ENCODE data around the gene CCDC12. TPM values are rescaled to one million over a fixed set of nuclear protein-coding genes. Genes with fewer than 3 reads are reported as not detected.

Gene CCDC12
- total RNA-seq, 4 donors from 2014 or later = 55.5 to 87.5 (median 67.5) TPM

GRCh38 chr3:46922871-46923558 is 53.5 kb downstream of the CCDC12 start:
- Histone ChIP-seq H3K4me3 (no peak overlapping the region), H3K27me3 (no peaks in the 10 kb centered on the region), H3K27ac (peak overlapping the region in 2 of 4 donors; percentile 86 to 94), H3K36me3 (peaks cover 31 to 91% (median 48%) of the 10 kb centered on the region in 3 donors), H3K4me1 (peaks cover 20 to 47% (median 32%) of the 10 kb centered on the region in 3 donors), H3K9me3 (no peaks in the 10 kb centered on the region)
- no peak for TF ChIP-seq POLR2A (IDR thresholded peaks at IDR 0.05)
- no peak for TF ChIP-seq CTCF (IDR thresholded peaks at IDR 0.05)
- intact Hi-C loops (cut with DNase I) = loop anchor here (5.0 kb wide), 1 partner anchor 74 kb away; no protein-coding TSS in a partner anchor
- DNase-seq = no peak
- WGBS, 2 donors = 86 to 88% methylated on average over 14 to 15 of the region's 16 CpGs

DNA sequence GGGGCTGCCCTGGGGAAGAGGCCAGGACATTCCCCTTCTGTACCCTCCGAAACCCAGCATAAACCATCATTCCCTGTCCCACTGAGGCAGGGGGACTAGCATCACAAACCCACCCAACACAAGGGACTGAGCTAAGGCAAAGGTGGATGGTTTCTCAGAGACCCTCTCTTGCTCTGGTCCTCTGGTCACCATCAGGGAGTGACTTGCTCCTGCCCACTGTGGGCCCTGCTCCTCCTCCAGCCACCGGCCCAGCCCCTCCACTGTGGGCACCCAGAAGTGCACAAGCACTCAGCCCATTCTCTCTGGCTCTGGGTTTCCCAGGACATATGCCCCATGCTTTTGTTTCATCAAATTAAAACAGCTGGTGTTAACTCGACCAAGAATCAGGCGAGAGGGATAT is 54.1 kb downstream of the CCDC12 start:
- no peak for DNase-seq
- 80 to 86% methylated on average over 1 to 2 of the region's 4 CpGs for WGBS, 2 donors
- no peak for TF ChIP-seq CTCF (IDR thresholded peaks at IDR 0.05)
- no peaks in the 10 kb centered on the region for H3K27me3 ChIP-seq
- peaks cover 14 to 42% (median 26%) of the 10 kb centered on the region in 3 donors for H3K4me1 ChIP-seq
- no peak overlapping the region for H3K27ac ChIP-seq
- H3K4me3 ChIP-seq = no peak overlapping the region
- H3K9me3 ChIP-seq = no peaks in the 10 kb centered on the region
- intact Hi-C loops (cut with DNase I) = loop anchor here (5.0 kb wide), 1 partner anchor 75 kb away; no protein-coding TSS in a partner anchor
- peaks cover 31 to 96% (median 48%) of the 10 kb centered on the region in 3 donors for H3K36me3 ChIP-seq

DNA sequence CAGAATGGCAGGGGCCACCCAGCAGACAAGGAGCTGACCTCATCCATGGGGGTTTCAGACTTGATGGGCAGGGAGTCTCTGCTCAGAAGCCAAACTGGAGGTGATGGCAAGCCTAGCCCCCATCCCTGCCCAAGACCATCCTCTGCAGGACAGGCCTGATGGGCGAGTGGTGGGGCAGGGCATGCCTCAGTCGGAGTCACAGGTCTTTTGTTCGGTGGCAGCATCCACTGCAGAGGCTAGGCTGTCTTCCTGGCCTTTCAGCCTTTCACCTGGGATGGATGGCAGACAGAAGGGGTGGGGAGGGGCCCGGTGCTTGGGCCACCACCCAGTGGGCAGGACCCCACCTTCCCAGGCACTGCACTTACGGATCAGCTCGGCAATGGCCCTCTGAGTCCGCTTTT is 54.7 kb downstream of the CCDC12 start:
- H3K4me1 ChIP-seq = peaks cover 8 to 36% (median 21%) of the 10 kb centered on the region in 3 donors
- no peaks in the 10 kb centered on the region for H3K9me3 ChIP-seq
- H3K27ac ChIP-seq = no peak overlapping the region
- no peaks in the 10 kb centered on the region for H3K27me3 ChIP-seq
- 80 to 100% methylated on average over 1 to 3 of the region's 7 CpGs for WGBS, 2 donors
- intact Hi-C loops (cut with DNase I) = loop anchor here (5.0 kb wide), 1 partner anchor 75 kb away; no protein-coding TSS in a partner anchor
- no peak overlapping the region for H3K4me3 ChIP-seq
- TF ChIP-seq POLR2A (IDR thresholded peaks at IDR 0.05) = no peak
- TF ChIP-seq CTCF (IDR thresholded peaks at IDR 0.05) = no peak
- H3K36me3 ChIP-seq = peaks cover 31 to 100% (median 48%) of the 10 kb centered on the region in 3 donors
- no peak for DNase-seq

GRCh38 chr3:46921041-46921440 is 55.5 kb downstream of the CCDC12 start:
- no peak for DNase-seq
- 86 to 91% methylated on average over 2 of the region's 4 CpGs for WGBS, 2 donors
- Histone ChIP-seq H3K27me3 (no peaks in the 10 kb centered on the region), H3K27ac (no peak overlapping the region), H3K36me3 (peaks cover 31 to 100% (median 48%) of the 10 kb centered on the region in 3 donors), H3K9me3 (no peaks in the 10 kb centered on the region), H3K4me1 (peaks cover under 1 to 28% (median 12%) of the 10 kb centered on the region in 3 donors), H3K4me3 (no peak overlapping the region)
- intact Hi-C loops (cut with DNase I) = loop anchor here (5.0 kb wide), 1 partner anchor 76 kb away; no protein-coding TSS in a partner anchor
- TF ChIP-seq POLR2A (IDR thresholded peaks at IDR 0.05) (no peak), CTCF (IDR thresholded peaks at IDR 0.05) (no peak)

DNA sequence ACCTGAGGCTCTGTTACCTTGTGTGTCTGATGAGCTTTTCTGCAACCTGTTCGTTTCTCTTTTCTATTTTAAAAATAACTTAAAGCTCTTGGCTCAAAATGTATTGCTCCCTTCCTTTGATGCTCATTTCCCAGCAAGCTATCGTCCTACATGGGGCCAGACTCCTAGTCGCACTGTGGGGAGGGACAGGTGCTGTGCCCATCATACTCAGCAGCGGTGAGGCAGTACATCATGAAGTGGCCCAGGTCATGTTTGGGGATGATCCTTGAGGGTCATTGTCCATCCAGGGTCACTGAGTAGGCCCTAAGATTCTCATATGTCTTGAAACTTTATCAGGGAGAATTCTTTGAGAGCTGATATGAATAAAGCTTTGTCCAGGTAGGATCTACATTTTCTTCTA is 57.9 kb downstream of the CCDC12 start:
- H3K4me3 ChIP-seq = no peak overlapping the region
- TF ChIP-seq POLR2A (IDR thresholded peaks at IDR 0.05) = no peak
- TF ChIP-seq CTCF (IDR thresholded peaks at IDR 0.05) = no peak
- H3K27ac ChIP-seq = no peak overlapping the region
- peaks cover 0 to 13% (median 0%) of the 10 kb centered on the region in 3 donors for H3K4me1 ChIP-seq
- 91 to 98% methylated on average over 3 to 4 of the region's 4 CpGs for WGBS, 2 donors
- no peaks in the 10 kb centered on the region for H3K27me3 ChIP-seq
- no peaks in the 10 kb centered on the region for H3K9me3 ChIP-seq
- intact Hi-C loops (cut with DNase I) = no loop called here
- DNase-seq = no peak
- peaks cover 22 to 79% (median 33%) of the 10 kb centered on the region in 3 donors for H3K36me3 ChIP-seq
